Gastrocnemius medialis (tissue), 4 donors: ENCODE results near the gene ASMTL. TPM values are rescaled to one million over a fixed set of nuclear protein-coding genes. Genes with fewer than 3 reads are reported as not detected.

Experiments
- ATAC-seq, 2 donors: fragments of 150-250 bp; one replicate each; pipeline ENCODE4 v1.9.1; 2016
- DNase-seq, 2 donors: peaks; one replicate each; pipeline ENCODE4 v3.0.0-alpha.2; 2019
- H3K27ac ChIP-seq, 4 donors: fragments of 200-600 bp; sonication (generic); 1 replicate in 1 of 4; 2 replicates in 3 of 4; pipeline ENCODE4 v1.5.1; 2016 to 2018; ENCODE audit warnings: mild to moderate bottlenecking in 2 of 4, moderate library complexity in 1 of 4
- H3K27me3 ChIP-seq, 3 donors: fragments of 200-600 bp; sonication (generic) in 2 of 3; 1 replicate in 1 of 3; 2 replicates in 2 of 3; pipeline versions ENCODE4 v1.5.1 to v1.6.0; 2016 to 2019; ENCODE audit warnings: mild to moderate bottlenecking in 1 of 3, moderate library complexity in 1 of 3
- H3K36me3 ChIP-seq, 2 donors: fragments of 200-600 bp; sonication (generic) in 1 of 2; one replicate each; pipeline ENCODE4 v1.5.1; 2017 to 2018
- H3K4me1 ChIP-seq, 2 donors: fragments of 200-600 bp; sonication (generic) in 1 of 2; one replicate each; pipeline ENCODE4 v1.5.1; 2016 to 2017; ENCODE audit warnings: mild to moderate bottlenecking in 2 of 2
- H3K4me3 ChIP-seq, 4 donors: fragments of 200-600 bp; sonication (generic) in 3 of 4; 1 replicate in 1 of 4; 2 replicates in 3 of 4; pipeline ENCODE4 v1.5.1; 2016 to 2019; ENCODE audit warnings: mild to moderate bottlenecking in 2 of 4
- H3K9me3 ChIP-seq, 3 donors: fragments of 200-600 bp; sonication (generic) in 2 of 3; 1 replicate in 1 of 3; 2 replicates in 2 of 3; pipeline ENCODE4 v1.5.1; 2016 to 2019
- CTCF ChIP-seq, 5 experiments: fragments of 450-650 bp in 3 of 5; fragments of 200-600 bp in 2 of 5; sonication (generic) in 2 of 5; IDR thresholded peaks in 4 of 5; conservative IDR thresholded peaks in 1 of 5; 1 replicate in 4 of 5; 2 replicates in 1 of 5; pipeline ENCODE4 v1.5.1; 2016 to 2019; ENCODE audit warnings: antibody characterized with exemption in 5 of 5, mild to moderate bottlenecking in 3 of 5, moderate library complexity in 3 of 5
- POLR2A ChIP-seq, 2 donors: fragments of 450-650 bp; IDR thresholded peaks; one replicate each; pipeline ENCODE4 v1.6.1; 2017; ENCODE audit warnings: antibody characterized with exemption in 2 of 2, mild to moderate bottlenecking in 2 of 2, moderate library complexity in 2 of 2
- in situ Hi-C, 4 donors: fragments of 200-750 bp; cut with MboI; loops; one replicate each; pipeline versions ENCODE4 v1.15.0 to v1.8.0; 2017; ENCODE audit warnings: low sequenced_read_pairs in 4 of 4
- intact Hi-C: fragments of 100-400 bp; cut with DNase I; formaldehyde crosslinking; loops from one replicate; pipeline ENCODE4 v1.15.1; 2023; ENCODE audit warnings: low total_unique reads
- total RNA-seq, 4 donors: library from RNA; depleted of rRNA; stranded (reverse); fragments of >200 nt; gene quantifications; one replicate each; pipeline versions ENCODE4 v1.1.0 to v1.2.3, GENCODE V29; 2016

ASMTL gene
- total RNA-seq, 4 donors from 2014 or later, result 13.6 to 19.5 (median 13.9) TPM

- Histone ChIP-seq H3K27me3 (no peaks in the 10 kb centered on the region), H3K9me3 (no peaks in the 10 kb centered on the region), H3K36me3 (peaks cover 0 to 15% of the 10 kb centered on the region in 2 donors), H3K4me3 (no peak overlapping the region), H3K4me1 (no peaks in the 10 kb centered on the region), H3K27ac (no peak overlapping the region)
- no peak for TF ChIP-seq CTCF (IDR thresholded peaks at IDR 0.05 in 4 of 5, conservative IDR thresholded peaks at IDR 0.05 in 1 of 5)
- no peak for TF ChIP-seq POLR2A (IDR thresholded peaks at IDR 0.05)
- ATAC-seq (no peak), DNase-seq (no peak)
- intact Hi-C loops (no loop called here), in situ Hi-C loops (no loop called here)
Measured at GRCh38 chrX:1420371-1420770, 32.3 kb downstream of the ASMTL start.

GRCh38 chrX:1419545-1420355, 33.0 kb downstream of the ASMTL start:
- peaks cover 0 to 15% of the 10 kb centered on the region in 2 donors for H3K36me3 ChIP-seq

GRCh38 chrX:1418901-1419544, 33.7 kb downstream of the ASMTL start:
- Histone ChIP-seq H3K9me3 (no peaks in the 10 kb centered on the region), H3K4me1 (no peaks in the 10 kb centered on the region), H3K27ac (no peak overlapping the region), H3K4me3 (no peak overlapping the region), H3K36me3 (peaks cover 0 to 21% of the 10 kb centered on the region in 2 donors), H3K27me3 (no peaks in the 10 kb centered on the region)
- TF ChIP-seq POLR2A (IDR thresholded peaks at IDR 0.05) (no peak), CTCF (IDR thresholded peaks at IDR 0.05 in 4 of 5, conservative IDR thresholded peaks at IDR 0.05 in 1 of 5) (no peak)
- ATAC-seq (no peak), DNase-seq (no peak)
- in situ Hi-C loops (no loop called here), intact Hi-C loops (no loop called here)

More at GRCh38 chrX:1419545-1420355, 33.0 kb downstream of the ASMTL start:
- Histone ChIP-seq H3K9me3 (no peaks in the 10 kb centered on the region), H3K27me3 (no peaks in the 10 kb centered on the region), H3K27ac (no peak overlapping the region), H3K4me1 (no peaks in the 10 kb centered on the region), H3K4me3 (no peak overlapping the region)
- intact Hi-C loops (no loop called here), in situ Hi-C loops (no loop called here)
- TF ChIP-seq POLR2A (IDR thresholded peaks at IDR 0.05) (no peak), CTCF (IDR thresholded peaks at IDR 0.05 in 4 of 5, conservative IDR thresholded peaks at IDR 0.05 in 1 of 5) (no peak)
- ATAC-seq (no peak), DNase-seq (no peak)

- DNase-seq (no peak), ATAC-seq (no peak)
- intact Hi-C loops, result no loop called here
- Histone ChIP-seq H3K4me1 (no peaks in the 10 kb centered on the region), H3K9me3 (no peaks in the 10 kb centered on the region), H3K27ac (no peak overlapping the region), H3K4me3 (no peak overlapping the region), H3K27me3 (no peaks in the 10 kb centered on the region), H3K36me3 (peaks cover 0 to 30% of the 10 kb centered on the region in 2 donors)
- TF ChIP-seq CTCF (IDR thresholded peaks at IDR 0.05 in 4 of 5, conservative IDR thresholded peaks at IDR 0.05 in 1 of 5) (no peak), POLR2A (IDR thresholded peaks at IDR 0.05) (no peak)
- in situ Hi-C loops, result no loop called here
Measured at GRCh38 chrX:1417921-1418771, 34.6 kb downstream of the ASMTL start.
